Subcutaneous adipose tissue (tissue), 4 donors: ENCODE data around the gene VPS39. TPM values are rescaled to one million over a fixed set of nuclear protein-coding genes. Genes with fewer than 3 reads are reported as not detected.

Experiments
- total RNA-seq, 4 donors: library from RNA; depleted of rRNA; stranded (reverse); fragments of >200 nt; gene quantifications; one replicate each; pipeline ENCODE4 v1.1.0, GENCODE V29; 2016
- TF ChIP-seq, protein P1 (sequence below): fragments of 450-650 bp; IDR thresholded peaks from one replicate; pipeline ENCODE4 v1.5.1; 2016; ENCODE audit warnings: low read depth, mild to moderate bottlenecking, control low read depth, antibody characterized with exemption, moderate library complexity

Gene VPS39
- total RNA-seq, 4 donors from 2014 or later = 91.3 to 168 (median 147) TPM

DNA sequence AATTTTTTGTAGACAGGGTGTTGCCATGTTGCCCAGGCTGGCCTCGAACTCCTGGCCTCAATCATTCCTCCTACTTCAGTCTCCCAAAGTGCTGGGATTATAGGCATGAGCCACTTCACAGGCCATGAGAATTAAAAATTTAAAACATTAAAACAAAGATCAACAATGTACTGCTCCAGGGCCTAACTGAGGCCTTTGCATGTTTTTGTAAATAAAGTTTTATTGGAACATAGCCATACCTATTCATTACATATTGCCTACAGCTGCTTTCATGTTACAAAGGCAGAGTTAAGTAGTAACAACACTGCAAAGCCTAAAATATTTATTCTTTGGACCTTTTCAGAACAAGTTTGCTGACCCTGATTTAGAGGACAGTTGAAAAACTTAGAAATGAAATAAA, 9.6 kb downstream of the VPS39 start:
- TF ChIP-seq, protein P1, sequence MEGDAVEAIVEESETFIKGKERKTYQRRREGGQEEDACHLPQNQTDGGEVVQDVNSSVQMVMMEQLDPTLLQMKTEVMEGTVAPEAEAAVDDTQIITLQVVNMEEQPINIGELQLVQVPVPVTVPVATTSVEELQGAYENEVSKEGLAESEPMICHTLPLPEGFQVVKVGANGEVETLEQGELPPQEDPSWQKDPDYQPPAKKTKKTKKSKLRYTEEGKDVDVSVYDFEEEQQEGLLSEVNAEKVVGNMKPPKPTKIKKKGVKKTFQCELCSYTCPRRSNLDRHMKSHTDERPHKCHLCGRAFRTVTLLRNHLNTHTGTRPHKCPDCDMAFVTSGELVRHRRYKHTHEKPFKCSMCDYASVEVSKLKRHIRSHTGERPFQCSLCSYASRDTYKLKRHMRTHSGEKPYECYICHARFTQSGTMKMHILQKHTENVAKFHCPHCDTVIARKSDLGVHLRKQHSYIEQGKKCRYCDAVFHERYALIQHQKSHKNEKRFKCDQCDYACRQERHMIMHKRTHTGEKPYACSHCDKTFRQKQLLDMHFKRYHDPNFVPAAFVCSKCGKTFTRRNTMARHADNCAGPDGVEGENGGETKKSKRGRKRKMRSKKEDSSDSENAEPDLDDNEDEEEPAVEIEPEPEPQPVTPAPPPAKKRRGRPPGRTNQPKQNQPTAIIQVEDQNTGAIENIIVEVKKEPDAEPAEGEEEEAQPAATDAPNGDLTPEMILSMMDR = no peak

DNA sequence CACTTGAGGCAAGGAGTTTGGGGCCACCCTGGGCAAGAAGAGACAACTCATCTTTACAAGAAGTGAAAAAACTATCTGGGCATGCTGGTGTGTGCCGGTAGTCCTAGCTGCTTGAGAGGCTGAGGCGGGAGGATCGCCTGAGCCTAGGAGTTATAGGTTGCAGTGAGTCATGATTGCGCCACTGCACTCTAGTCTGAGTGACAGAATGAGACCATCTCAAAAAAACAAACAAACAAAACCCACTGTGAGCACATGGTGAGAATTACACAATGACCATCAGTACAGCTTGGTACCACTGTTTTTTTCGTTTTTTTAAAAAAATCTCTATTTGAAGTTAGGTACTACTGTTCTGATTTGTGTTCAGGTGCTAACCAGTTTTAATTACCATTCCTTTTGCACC, 13.6 kb downstream of the VPS39 start:
- TF ChIP-seq, protein P1 = no peak

DNA sequence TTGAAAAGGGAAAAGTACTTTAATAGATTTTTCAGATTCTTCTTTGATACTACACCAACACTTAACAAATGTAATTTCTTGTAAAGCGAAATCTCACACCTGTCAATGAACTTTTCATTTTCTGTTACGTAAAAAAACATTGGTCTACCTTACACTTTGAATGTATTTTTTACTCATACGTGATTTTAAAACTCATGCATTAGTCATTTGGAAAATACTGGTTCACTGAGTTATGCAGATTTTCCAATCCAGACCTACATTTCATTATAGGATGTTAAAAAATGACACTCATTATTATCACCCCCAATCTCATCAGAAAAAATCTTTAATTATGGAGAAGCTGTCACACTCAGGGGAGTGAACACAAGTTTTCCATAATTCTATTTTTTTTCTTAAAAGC, 14.7 kb downstream of the VPS39 start:
- TF ChIP-seq, protein P1 = no peak

DNA sequence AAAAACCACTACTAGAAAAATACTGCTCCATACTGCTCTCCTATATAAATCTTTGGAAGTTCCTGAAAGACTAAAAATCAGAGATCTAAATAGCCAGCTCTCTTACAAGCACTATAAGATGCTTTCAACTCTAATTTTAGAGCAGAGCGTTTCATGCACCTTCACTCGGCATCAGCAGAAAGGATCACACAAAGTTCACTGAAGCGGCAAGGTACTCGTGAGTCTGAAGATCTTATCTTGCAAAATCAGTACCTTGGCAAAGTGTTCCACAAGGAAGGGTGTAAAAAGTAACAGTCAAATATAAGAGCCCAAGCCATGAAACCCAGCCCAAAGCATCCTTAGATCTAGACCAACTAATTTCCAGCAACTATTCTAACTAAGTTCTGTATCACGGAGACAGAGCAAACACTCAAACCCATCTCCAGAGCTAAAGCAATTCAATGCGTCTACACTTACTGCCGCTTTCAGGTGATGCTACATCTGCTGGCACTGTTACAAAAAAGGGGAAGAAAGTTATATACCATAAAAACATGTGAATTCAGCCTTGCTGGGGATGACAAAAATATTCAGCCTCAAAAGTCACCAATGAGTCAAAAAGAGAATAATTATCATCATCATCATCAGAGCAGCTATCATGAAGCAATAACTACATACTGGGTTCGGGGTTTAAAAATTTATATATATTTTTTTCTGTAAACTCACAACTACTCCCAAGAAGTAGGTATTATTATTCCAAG, 16.3 kb downstream of the VPS39 start:
- TF ChIP-seq, protein P1 = no peak

DNA sequence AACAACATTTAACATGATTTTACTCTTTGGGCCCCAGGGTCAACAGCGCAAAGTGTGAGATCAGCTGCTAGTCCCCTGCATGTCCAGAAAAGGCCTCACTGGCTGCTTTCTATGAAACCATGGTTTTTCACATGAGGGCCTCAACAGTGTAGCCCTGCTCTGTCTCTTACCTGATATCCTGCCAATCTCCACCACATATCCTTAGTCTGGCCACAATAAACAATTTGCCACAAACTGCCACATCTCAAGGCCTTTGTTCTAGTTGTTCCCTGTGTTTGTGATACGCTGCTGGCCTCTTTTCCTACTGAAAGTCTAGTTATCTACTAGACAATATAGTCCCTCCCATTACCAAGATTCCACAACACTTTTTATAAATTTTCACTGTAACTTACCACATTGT, 17.7 kb downstream of the VPS39 start:
- TF ChIP-seq, protein P1 = no peak

DNA sequence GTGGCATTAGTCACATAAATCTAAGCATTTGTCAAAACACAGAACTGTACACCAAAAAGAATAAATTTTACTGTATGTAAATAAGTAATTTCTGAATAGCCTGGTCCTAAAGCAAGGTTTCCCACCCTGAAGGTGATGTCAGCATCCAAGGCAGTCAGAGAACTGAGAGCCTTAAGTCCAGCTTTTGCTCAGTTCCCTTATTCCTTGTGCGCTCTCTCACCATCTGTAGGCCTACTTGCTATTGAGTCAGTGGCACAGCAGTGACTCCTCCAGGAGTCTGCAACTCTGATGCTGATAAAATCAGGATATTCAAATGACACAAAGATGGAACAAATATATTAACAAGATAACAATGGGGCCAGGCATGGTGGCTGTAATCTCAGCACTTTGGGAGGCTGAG, 22.3 kb downstream of the VPS39 start:
- TF ChIP-seq, protein P1 = no peak

DNA sequence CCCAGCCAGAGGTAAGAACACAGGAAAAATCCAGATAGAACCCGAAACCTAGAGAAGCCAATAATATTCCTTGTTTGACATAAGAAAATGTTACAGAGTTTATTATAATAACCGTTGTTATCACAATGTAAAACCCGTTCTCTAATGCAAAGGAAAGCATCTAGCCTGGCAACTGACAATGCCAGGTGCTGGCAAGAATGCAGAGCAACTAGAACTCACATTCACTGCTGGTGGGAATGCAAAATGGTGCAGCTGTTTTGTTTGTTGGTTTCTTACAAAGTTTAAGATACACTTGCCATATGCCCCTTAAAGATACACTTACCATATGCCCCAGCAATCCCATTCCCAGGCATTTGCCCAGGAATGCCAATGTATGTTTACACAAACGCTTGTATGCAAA, 23.4 kb downstream of the VPS39 start:
- TF ChIP-seq, protein P1 = no peak
